Measurements from ENCODE around the gene EFHC1. TPM values are rescaled to one million over a fixed set of nuclear protein-coding genes. Genes with fewer than 3 reads are reported as not detected.

Gene EFHC1
- total RNA-seq, 1 donor from 2014 or later = 14.1 TPM

DNA sequence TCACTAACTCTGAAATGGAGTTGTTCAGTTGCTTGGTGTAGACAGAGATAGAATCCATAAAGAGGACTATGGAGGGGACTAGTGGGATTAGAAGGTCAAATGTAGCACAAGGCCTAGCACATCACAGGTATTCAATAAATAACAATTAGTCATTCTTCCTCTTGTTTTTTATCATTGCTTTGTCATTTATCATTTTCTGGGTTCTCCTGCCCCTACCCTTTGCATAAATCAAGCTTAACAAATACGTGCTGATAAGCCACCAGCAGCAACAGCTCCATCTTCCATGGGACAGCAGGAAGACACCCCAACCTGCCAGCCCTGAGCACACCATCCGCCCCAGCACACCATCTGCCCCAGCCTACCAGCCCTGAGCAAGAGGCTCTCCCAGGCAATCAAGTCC lies 133.6 kb downstream of the EFHC1 start:
- Histone ChIP-seq H3K27ac (ENCODE audit: low read depth, low read length) (no peak overlapping the region), H3K36me3 (ENCODE audit: control insufficient read depth in 3 of 3, insufficient read depth in 3 of 3, low read length in 3 of 3) (no peaks in the 10 kb centered on the region), H3K4me3 (ENCODE audit: low read length in 3 of 3) (no peak overlapping the region), H3K4me1 (ENCODE audit: control insufficient read depth in 3 of 3, insufficient read depth in 3 of 3, low read length in 3 of 3) (peaks cover 27 to 40% (median 34%) of the 10 kb centered on the region in 3 donors), H3K9ac (ENCODE audit: low read depth in 1 of 3, low read length in 3 of 3) (no peak overlapping the region), H3K9me3 (ENCODE audit: control insufficient read depth in 3 of 3, low read length in 3 of 3) (no peaks in the 10 kb centered on the region), H3K27me3 (ENCODE audit: control insufficient read depth in 3 of 3, insufficient read depth in 3 of 3, low read length in 3 of 3) (no peaks in the 10 kb centered on the region)

GRCh38 chr6:52554684-52555280 lies 134.6 kb downstream of the EFHC1 start:
- no peak overlapping the region for H3K27ac ChIP-seq (ENCODE audit: low read depth, low read length)
- no peak overlapping the region for H3K4me3 ChIP-seq (ENCODE audit: low read length in 3 of 3)
- H3K27me3 ChIP-seq (ENCODE audit: control insufficient read depth in 3 of 3, insufficient read depth in 3 of 3, low read length in 3 of 3) = no peaks in the 10 kb centered on the region
- no peaks in the 10 kb centered on the region for H3K9me3 ChIP-seq (ENCODE audit: control insufficient read depth in 3 of 3, low read length in 3 of 3)
- no peak overlapping the region for H3K9ac ChIP-seq (ENCODE audit: low read depth in 1 of 3, low read length in 3 of 3)
- H3K4me1 ChIP-seq (ENCODE audit: control insufficient read depth in 3 of 3, insufficient read depth in 3 of 3, low read length in 3 of 3) = peaks cover 23 to 37% (median 33%) of the 10 kb centered on the region in 3 donors
- no peaks in the 10 kb centered on the region for H3K36me3 ChIP-seq (ENCODE audit: control insufficient read depth in 3 of 3, insufficient read depth in 3 of 3, low read length in 3 of 3)

GRCh38 chr6:52555518-52556233 lies 135.5 kb downstream of the EFHC1 start:
- Histone ChIP-seq H3K27me3 (ENCODE audit: control insufficient read depth in 3 of 3, insufficient read depth in 3 of 3, low read length in 3 of 3) (no peaks in the 10 kb centered on the region), H3K9ac (ENCODE audit: low read depth in 1 of 3, low read length in 3 of 3) (no peak overlapping the region), H3K27ac (ENCODE audit: low read depth, low read length) (no peak overlapping the region), H3K9me3 (ENCODE audit: control insufficient read depth in 3 of 3, low read length in 3 of 3) (no peaks in the 10 kb centered on the region), H3K36me3 (ENCODE audit: control insufficient read depth in 3 of 3, insufficient read depth in 3 of 3, low read length in 3 of 3) (no peaks in the 10 kb centered on the region), H3K4me1 (ENCODE audit: control insufficient read depth in 3 of 3, insufficient read depth in 3 of 3, low read length in 3 of 3) (peaks cover 18 to 29% (median 25%) of the 10 kb centered on the region in 3 donors), H3K4me3 (ENCODE audit: low read length in 3 of 3) (no peak overlapping the region)

DNA sequence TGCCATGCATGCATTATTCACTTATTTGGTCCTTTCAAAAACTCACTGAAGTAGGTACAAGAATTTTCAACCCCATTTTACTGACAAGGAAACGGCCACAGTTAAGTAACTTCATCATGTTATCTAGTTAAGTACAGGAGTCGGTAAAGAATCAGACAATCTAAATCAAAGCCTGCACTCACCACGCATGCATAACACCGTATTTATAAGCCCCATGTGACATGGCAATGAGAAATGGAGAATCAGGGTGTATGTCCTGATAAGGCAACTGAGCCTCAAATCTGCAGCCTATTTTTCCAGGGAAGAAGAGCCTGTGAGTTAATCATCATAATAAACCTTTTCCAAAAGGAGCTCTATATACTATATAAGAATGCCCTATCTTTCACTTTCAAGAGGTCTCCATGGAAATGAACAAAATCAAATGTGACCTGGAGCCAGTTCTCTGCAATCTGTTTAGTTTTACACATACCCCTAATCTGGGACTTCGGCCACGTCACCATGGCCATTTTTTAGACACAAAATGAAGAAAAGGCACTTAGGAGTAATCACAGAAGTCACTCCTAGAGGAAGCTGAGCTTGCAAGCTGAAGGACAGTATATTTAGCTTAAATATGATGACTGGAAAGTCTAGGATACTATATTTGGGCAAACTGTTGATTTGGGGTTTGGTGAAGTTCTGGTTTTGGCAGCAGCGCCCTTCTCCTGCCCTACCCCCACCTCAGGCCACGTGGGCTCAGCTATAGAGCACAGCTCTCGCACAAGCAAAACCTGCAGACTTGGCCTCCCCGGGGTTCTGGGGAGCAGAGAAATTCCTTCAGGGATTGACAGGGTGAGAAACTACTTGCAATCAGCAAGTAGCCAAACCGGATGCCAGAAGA lies 137.5 kb downstream of the EFHC1 start:
- Histone ChIP-seq H3K27me3 (ENCODE audit: control insufficient read depth in 3 of 3, insufficient read depth in 3 of 3, low read length in 3 of 3) (no peaks in the 10 kb centered on the region), H3K4me1 (ENCODE audit: control insufficient read depth in 3 of 3, insufficient read depth in 3 of 3, low read length in 3 of 3) (peaks cover 0 to 10% (median 6%) of the 10 kb centered on the region in 3 donors), H3K9ac (ENCODE audit: low read depth in 1 of 3, low read length in 3 of 3) (no peak overlapping the region), H3K4me3 (ENCODE audit: low read length in 3 of 3) (no peak overlapping the region), H3K9me3 (ENCODE audit: control insufficient read depth in 3 of 3, low read length in 3 of 3) (no peaks in the 10 kb centered on the region), H3K36me3 (ENCODE audit: control insufficient read depth in 3 of 3, insufficient read depth in 3 of 3, low read length in 3 of 3) (no peaks in the 10 kb centered on the region), H3K27ac (ENCODE audit: low read depth, low read length) (no peak overlapping the region)

- Histone ChIP-seq H3K27ac (ENCODE audit: low read depth, low read length) (no peak overlapping the region), H3K9ac (ENCODE audit: low read depth in 1 of 3, low read length in 3 of 3) (no peak overlapping the region), H3K9me3 (ENCODE audit: control insufficient read depth in 3 of 3, low read length in 3 of 3) (no peaks in the 10 kb centered on the region), H3K36me3 (ENCODE audit: control insufficient read depth in 3 of 3, insufficient read depth in 3 of 3, low read length in 3 of 3) (no peaks in the 10 kb centered on the region), H3K4me3 (ENCODE audit: low read length in 3 of 3) (no peak overlapping the region), H3K4me1 (ENCODE audit: control insufficient read depth in 3 of 3, insufficient read depth in 3 of 3, low read length in 3 of 3) (peaks cover 0 to 10% (median 6%) of the 10 kb centered on the region in 3 donors), H3K27me3 (ENCODE audit: control insufficient read depth in 3 of 3, insufficient read depth in 3 of 3, low read length in 3 of 3) (no peaks in the 10 kb centered on the region)
These were observed 138.3 kb downstream of the EFHC1 start for GRCh38 chr6:52558266-52559000.

DNA sequence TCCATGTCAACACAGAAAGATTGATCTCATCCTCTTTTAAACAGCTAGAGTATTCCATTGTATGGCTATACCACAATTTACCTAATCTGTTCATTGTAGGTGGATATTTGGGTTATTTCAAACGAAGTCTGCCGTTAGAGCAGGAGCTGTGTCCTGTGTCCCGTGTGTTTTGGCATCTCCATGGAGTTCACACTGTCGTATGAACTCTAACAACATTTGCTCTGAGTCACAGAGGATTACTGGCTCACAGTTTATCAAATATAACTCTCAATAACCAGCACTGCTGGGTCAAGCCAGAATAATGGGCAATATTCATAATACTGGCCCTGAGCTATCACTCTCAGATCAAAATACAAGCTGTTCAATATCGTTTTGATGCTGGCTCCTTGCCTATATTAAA lies 140.3 kb downstream of the EFHC1 start:
- H3K27me3 ChIP-seq (ENCODE audit: control insufficient read depth in 3 of 3, insufficient read depth in 3 of 3, low read length in 3 of 3) = no peaks in the 10 kb centered on the region
- no peak overlapping the region for H3K4me3 ChIP-seq (ENCODE audit: low read length in 3 of 3)
- peaks cover 0 to 10% (median 6%) of the 10 kb centered on the region in 3 donors for H3K4me1 ChIP-seq (ENCODE audit: control insufficient read depth in 3 of 3, insufficient read depth in 3 of 3, low read length in 3 of 3)
- no peak overlapping the region for H3K27ac ChIP-seq (ENCODE audit: low read depth, low read length)
- no peak overlapping the region for H3K9ac ChIP-seq (ENCODE audit: low read depth in 1 of 3, low read length in 3 of 3)
- no peaks in the 10 kb centered on the region for H3K36me3 ChIP-seq (ENCODE audit: control insufficient read depth in 3 of 3, insufficient read depth in 3 of 3, low read length in 3 of 3)
- H3K9me3 ChIP-seq (ENCODE audit: control insufficient read depth in 3 of 3, low read length in 3 of 3) = no peaks in the 10 kb centered on the region

DNA sequence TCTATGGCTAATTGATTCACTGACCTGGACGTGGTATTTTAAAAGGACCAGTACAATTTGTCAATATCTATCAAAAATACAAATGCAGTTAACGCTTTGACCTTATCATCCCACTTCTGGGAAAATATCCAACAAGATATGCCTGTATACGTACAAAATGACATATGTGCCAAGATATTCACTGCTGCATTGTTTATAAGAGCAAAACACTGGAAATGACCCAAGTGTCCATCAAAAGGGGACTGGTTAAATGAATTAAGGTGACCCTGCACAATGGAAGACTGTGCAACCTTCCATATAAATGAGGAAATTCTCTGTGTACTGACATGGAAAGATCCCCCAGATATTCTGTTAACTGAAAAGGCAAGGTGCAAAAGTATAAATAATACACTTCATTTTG lies 142.8 kb downstream of the EFHC1 start:
- Histone ChIP-seq H3K27me3 (ENCODE audit: control insufficient read depth in 3 of 3, insufficient read depth in 3 of 3, low read length in 3 of 3) (no peaks in the 10 kb centered on the region), H3K27ac (ENCODE audit: low read depth, low read length) (no peak overlapping the region), H3K4me3 (ENCODE audit: low read length in 3 of 3) (no peak overlapping the region), H3K9me3 (ENCODE audit: control insufficient read depth in 3 of 3, low read length in 3 of 3) (no peaks in the 10 kb centered on the region), H3K4me1 (ENCODE audit: control insufficient read depth in 3 of 3, insufficient read depth in 3 of 3, low read length in 3 of 3) (peaks cover 15 to 24% (median 18%) of the 10 kb centered on the region in 3 donors), H3K36me3 (ENCODE audit: control insufficient read depth in 3 of 3, insufficient read depth in 3 of 3, low read length in 3 of 3) (no peaks in the 10 kb centered on the region), H3K9ac (ENCODE audit: low read depth in 1 of 3, low read length in 3 of 3) (no peak overlapping the region)

GRCh38 chr6:52564856-52565255 lies 144.7 kb downstream of the EFHC1 start:
- Histone ChIP-seq H3K27ac (ENCODE audit: low read depth, low read length) (no peak overlapping the region), H3K4me3 (ENCODE audit: low read length in 3 of 3) (no peak overlapping the region), H3K36me3 (ENCODE audit: control insufficient read depth in 3 of 3, insufficient read depth in 3 of 3, low read length in 3 of 3) (no peaks in the 10 kb centered on the region), H3K4me1 (ENCODE audit: control insufficient read depth in 3 of 3, insufficient read depth in 3 of 3, low read length in 3 of 3) (peaks cover 15 to 22% (median 16%) of the 10 kb centered on the region in 3 donors), H3K9me3 (ENCODE audit: control insufficient read depth in 3 of 3, low read length in 3 of 3) (no peaks in the 10 kb centered on the region), H3K27me3 (ENCODE audit: control insufficient read depth in 3 of 3, insufficient read depth in 3 of 3, low read length in 3 of 3) (no peaks in the 10 kb centered on the region), H3K9ac (ENCODE audit: low read depth in 1 of 3, low read length in 3 of 3) (no peak overlapping the region)

- Histone ChIP-seq H3K27me3 (ENCODE audit: control insufficient read depth in 3 of 3, insufficient read depth in 3 of 3, low read length in 3 of 3) (no peaks in the 10 kb centered on the region), H3K4me1 (ENCODE audit: control insufficient read depth in 3 of 3, insufficient read depth in 3 of 3, low read length in 3 of 3) (peaks cover 20 to 25% (median 24%) of the 10 kb centered on the region in 3 donors), H3K36me3 (ENCODE audit: control insufficient read depth in 3 of 3, insufficient read depth in 3 of 3, low read length in 3 of 3) (no peaks in the 10 kb centered on the region), H3K9ac (ENCODE audit: low read depth in 1 of 3, low read length in 3 of 3) (no peak overlapping the region), H3K9me3 (ENCODE audit: control insufficient read depth in 3 of 3, low read length in 3 of 3) (no peaks in the 10 kb centered on the region), H3K27ac (ENCODE audit: low read depth, low read length) (peak overlapping the region; percentile 22), H3K4me3 (ENCODE audit: low read length in 3 of 3) (no peak overlapping the region)
These were observed 146.1 kb downstream of the EFHC1 start for GRCh38 chr6:52566201-52566600.
